Keratinocyte (primary cell): ENCODE measurements around the gene SH3RF1.

ENCODE experiments used
- EZH2 ChIP-seq: IDR thresholded peaks from one replicate; pipeline ENCODE4 v1.6.1; 2012; ENCODE audit warnings: inconsistent platforms, mild to moderate bottlenecking, low read length, moderate library complexity
- TF ChIP-seq, protein P1 (sequence below), 3 experiments: IDR thresholded peaks in 1 of 3; conservative IDR thresholded peaks in 1 of 3; optimal IDR thresholded peaks in 1 of 3; 2 replicates in 2 of 3; 3 replicates in 1 of 3; pipeline versions ENCODE3 to v1.5.1; 2011; ENCODE audit warnings: low read length in 3 of 3, mild to moderate bottlenecking in 3 of 3, moderate library complexity in 2 of 3, control low read depth in 1 of 3, inconsistent platforms in 1 of 3; ENCODE audit not compliant: insufficient read depth in 2 of 3; ENCODE audit errors: extremely low read depth in 1 of 3

DNA sequence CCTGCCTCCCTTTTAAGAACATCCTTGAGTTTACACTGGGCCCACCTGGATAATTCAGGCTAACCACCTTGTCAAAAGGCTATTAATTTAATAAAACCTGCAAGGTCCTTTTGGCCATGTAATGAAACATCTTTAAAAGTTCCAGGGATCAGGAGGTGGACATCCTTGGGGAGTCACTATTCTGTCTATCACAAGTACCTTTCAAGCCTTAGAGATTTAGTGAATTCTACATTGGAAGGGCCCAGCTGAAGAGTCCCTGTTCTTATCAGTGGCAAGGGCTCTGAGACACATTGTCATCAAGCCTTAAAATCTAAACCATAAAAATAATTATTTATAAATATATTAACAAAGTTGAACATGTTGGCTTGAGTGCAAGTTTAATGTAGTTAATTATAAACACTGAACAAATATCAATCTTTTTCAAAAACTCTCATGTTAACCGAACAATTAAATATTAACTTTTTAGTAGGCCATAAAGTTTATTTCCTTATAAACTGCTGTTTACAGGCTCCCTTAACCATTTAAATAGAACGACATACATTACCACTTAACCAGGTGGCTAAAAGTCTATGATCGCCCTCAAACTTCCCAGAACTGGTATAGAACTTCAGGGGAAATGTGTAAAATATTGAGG is 156.3 kb downstream of the SH3RF1 start:
- TF ChIP-seq, protein P1, sequence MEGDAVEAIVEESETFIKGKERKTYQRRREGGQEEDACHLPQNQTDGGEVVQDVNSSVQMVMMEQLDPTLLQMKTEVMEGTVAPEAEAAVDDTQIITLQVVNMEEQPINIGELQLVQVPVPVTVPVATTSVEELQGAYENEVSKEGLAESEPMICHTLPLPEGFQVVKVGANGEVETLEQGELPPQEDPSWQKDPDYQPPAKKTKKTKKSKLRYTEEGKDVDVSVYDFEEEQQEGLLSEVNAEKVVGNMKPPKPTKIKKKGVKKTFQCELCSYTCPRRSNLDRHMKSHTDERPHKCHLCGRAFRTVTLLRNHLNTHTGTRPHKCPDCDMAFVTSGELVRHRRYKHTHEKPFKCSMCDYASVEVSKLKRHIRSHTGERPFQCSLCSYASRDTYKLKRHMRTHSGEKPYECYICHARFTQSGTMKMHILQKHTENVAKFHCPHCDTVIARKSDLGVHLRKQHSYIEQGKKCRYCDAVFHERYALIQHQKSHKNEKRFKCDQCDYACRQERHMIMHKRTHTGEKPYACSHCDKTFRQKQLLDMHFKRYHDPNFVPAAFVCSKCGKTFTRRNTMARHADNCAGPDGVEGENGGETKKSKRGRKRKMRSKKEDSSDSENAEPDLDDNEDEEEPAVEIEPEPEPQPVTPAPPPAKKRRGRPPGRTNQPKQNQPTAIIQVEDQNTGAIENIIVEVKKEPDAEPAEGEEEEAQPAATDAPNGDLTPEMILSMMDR (optimal IDR thresholded peaks at IDR 0.05 in 1 of 3, IDR thresholded peaks at IDR 0.05 in 1 of 3, conservative IDR thresholded peaks at IDR 0.05 in 1 of 3; ENCODE audit: extremely low read depth in 1 of 3, insufficient read depth in 2 of 3, low read length in 3 of 3): no peak
- TF ChIP-seq EZH2: no peak
